ENCODE results near the gene SPNS3.

Gene SPNS3

DNA sequence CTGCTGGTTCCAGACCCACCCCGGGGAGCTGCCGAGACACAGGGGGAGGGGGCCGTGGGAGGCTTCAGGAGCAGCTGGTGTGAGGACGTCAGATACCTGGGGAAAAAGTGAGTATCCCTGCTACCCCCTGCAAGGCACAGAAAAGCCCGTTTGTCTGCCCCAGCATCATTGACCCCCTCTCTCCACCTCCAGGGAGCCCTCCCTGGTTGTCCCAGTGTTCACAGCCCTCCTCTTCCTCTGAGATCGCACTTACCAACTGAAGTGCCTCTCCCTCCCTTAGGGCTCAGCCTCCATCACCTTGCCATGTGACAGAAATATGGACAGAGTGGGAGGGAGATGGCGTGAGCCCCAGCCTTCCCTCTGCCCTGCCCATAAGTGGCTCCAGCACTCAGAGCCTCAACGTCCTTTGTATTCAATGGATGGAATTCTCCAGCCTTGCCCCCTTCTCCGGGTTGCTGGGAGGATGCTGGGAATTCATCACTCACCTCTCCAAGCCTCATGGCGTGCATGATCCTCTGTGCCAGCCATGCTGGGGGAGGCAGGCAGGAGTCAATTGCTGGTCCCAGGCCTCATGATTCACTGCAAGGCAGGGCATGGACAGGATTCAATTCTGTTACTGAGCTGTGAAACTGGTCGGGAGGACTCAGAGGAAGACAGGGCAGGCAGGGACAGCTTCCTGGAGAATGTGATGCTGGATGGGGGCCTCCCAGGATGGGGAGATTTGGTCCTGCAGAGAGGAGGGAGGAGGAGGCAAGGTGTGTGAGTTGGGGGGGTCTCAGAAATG is 14.6 kb downstream of the SPNS3 start:
- Histone ChIP-seq H3K4me1 (ENCODE audit: control insufficient read depth, insufficient read depth, low read length) (no peaks in the 10 kb centered on the region), H3K4me2 (ENCODE audit: low read length) (no peak overlapping the region), H3K9ac (ENCODE audit: low read depth, low read length) (no peak overlapping the region), H3K27me3 (ENCODE audit: control insufficient read depth, insufficient read depth, low read length) (peaks cover 24% of the 10 kb centered on the region), H3K36me3 (ENCODE audit: insufficient read depth, low read length) (no peaks in the 10 kb centered on the region), H3K4me3 (ENCODE audit: low read length) (no peak overlapping the region), H3K9me3 (replicated peaks; ENCODE audit: low read length) (no peaks in the 10 kb centered on the region)

- no peak overlapping the region for H3K4me2 ChIP-seq (ENCODE audit: low read length)
- no peaks in the 10 kb centered on the region for H3K36me3 ChIP-seq (ENCODE audit: insufficient read depth, low read length)
- no peaks in the 10 kb centered on the region for H3K4me1 ChIP-seq (ENCODE audit: control insufficient read depth, insufficient read depth, low read length)
- H3K9me3 ChIP-seq (replicated peaks; ENCODE audit: low read length) = no peaks in the 10 kb centered on the region
- peaks cover 24% of the 10 kb centered on the region for H3K27me3 ChIP-seq (ENCODE audit: control insufficient read depth, insufficient read depth, low read length)
- no peak overlapping the region for H3K9ac ChIP-seq (ENCODE audit: low read depth, low read length)
- no peak overlapping the region for H3K4me3 ChIP-seq (ENCODE audit: low read length)
Observed at GRCh38 chr17:4449736-4450135, 16.0 kb downstream of the SPNS3 start.

GRCh38 chr17:4450710-4451316 is 17.1 kb downstream of the SPNS3 start:
- no peaks in the 10 kb centered on the region for H3K9me3 ChIP-seq (replicated peaks; ENCODE audit: low read length)
- H3K4me3 ChIP-seq (ENCODE audit: low read length) = no peak overlapping the region
- H3K27me3 ChIP-seq (ENCODE audit: control insufficient read depth, insufficient read depth, low read length) = peaks cover 31% of the 10 kb centered on the region
- no peak overlapping the region for H3K9ac ChIP-seq (ENCODE audit: low read depth, low read length)
- no peaks in the 10 kb centered on the region for H3K4me1 ChIP-seq (ENCODE audit: control insufficient read depth, insufficient read depth, low read length)
- no peak overlapping the region for H3K4me2 ChIP-seq (ENCODE audit: low read length)
- no peaks in the 10 kb centered on the region for H3K36me3 ChIP-seq (ENCODE audit: insufficient read depth, low read length)

GRCh38 chr17:4453812-4454591 is 20.3 kb downstream of the SPNS3 start:
- Histone ChIP-seq H3K9me3 (replicated peaks; ENCODE audit: low read length) (no peaks in the 10 kb centered on the region), H3K9ac (ENCODE audit: low read depth, low read length) (no peak overlapping the region), H3K4me2 (ENCODE audit: low read length) (no peak overlapping the region), H3K4me1 (ENCODE audit: control insufficient read depth, insufficient read depth, low read length) (no peaks in the 10 kb centered on the region), H3K27me3 (ENCODE audit: control insufficient read depth, insufficient read depth, low read length) (peaks cover 40% of the 10 kb centered on the region), H3K4me3 (ENCODE audit: low read length) (no peak overlapping the region), H3K36me3 (ENCODE audit: insufficient read depth, low read length) (no peaks in the 10 kb centered on the region)

- Histone ChIP-seq H3K9ac (ENCODE audit: low read depth, low read length) (no peak overlapping the region), H3K36me3 (ENCODE audit: insufficient read depth, low read length) (no peaks in the 10 kb centered on the region), H3K4me3 (ENCODE audit: low read length) (no peak overlapping the region)
Observed at GRCh38 chr17:4460661-4461060, 26.9 kb downstream of the SPNS3 start.

GRCh38 chr17:4463818-4464476 is 30.2 kb downstream of the SPNS3 start:
- no peak overlapping the region for H3K4me2 ChIP-seq (ENCODE audit: low read length)
- no peaks in the 10 kb centered on the region for H3K36me3 ChIP-seq (ENCODE audit: insufficient read depth, low read length)
- peaks cover 22% of the 10 kb centered on the region for H3K27me3 ChIP-seq (ENCODE audit: control insufficient read depth, insufficient read depth, low read length)
- no peak overlapping the region for H3K4me3 ChIP-seq (ENCODE audit: low read length)
- H3K4me1 ChIP-seq (ENCODE audit: control insufficient read depth, insufficient read depth, low read length) = no peaks in the 10 kb centered on the region
- no peak overlapping the region for H3K9ac ChIP-seq (ENCODE audit: low read depth, low read length)
- H3K9me3 ChIP-seq (replicated peaks; ENCODE audit: low read length) = peaks cover 5% of the 10 kb centered on the region

More at GRCh38 chr17:4460661-4461060, 26.9 kb downstream of the SPNS3 start:
- peaks cover 5% of the 10 kb centered on the region for H3K9me3 ChIP-seq (replicated peaks; ENCODE audit: low read length)
- peaks cover 23% of the 10 kb centered on the region for H3K27me3 ChIP-seq (ENCODE audit: control insufficient read depth, insufficient read depth, low read length)
- H3K4me1 ChIP-seq (ENCODE audit: control insufficient read depth, insufficient read depth, low read length) = no peaks in the 10 kb centered on the region
- no peak overlapping the region for H3K4me2 ChIP-seq (ENCODE audit: low read length)

- Histone ChIP-seq H3K4me1 (ENCODE audit: control insufficient read depth, insufficient read depth, low read length) (no peaks in the 10 kb centered on the region), H3K9ac (ENCODE audit: low read depth, low read length) (no peak overlapping the region), H3K4me3 (ENCODE audit: low read length) (no peak overlapping the region), H3K9me3 (replicated peaks; ENCODE audit: low read length) (no peaks in the 10 kb centered on the region), H3K4me2 (ENCODE audit: low read length) (no peak overlapping the region), H3K36me3 (ENCODE audit: insufficient read depth, low read length) (no peaks in the 10 kb centered on the region), H3K27me3 (ENCODE audit: control insufficient read depth, insufficient read depth, low read length) (peaks cover 20% of the 10 kb centered on the region)
Observed at GRCh38 chr17:4465786-4466185, 32.0 kb downstream of the SPNS3 start.

DNA sequence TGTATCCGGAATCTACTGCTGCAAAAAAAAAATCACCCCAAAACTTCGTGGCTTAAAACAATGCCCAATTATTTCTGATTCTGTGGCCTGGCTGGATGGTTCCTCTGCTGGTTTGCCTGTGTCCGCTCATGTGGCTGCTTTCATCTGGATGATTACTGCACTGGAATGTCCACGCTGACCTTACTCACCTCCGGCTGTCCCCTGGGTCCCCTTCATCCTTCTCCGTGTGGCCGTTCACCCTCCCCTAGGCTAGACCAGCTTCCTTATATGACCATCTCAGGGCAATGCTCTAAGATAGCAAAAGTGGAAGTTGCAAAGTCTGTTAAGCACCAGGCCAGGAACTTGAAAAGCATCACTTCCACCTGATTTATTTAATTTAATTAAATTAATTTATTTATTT is 33.5 kb downstream of the SPNS3 start:
- no peak overlapping the region for H3K4me3 ChIP-seq (ENCODE audit: low read length)
- no peaks in the 10 kb centered on the region for H3K4me1 ChIP-seq (ENCODE audit: control insufficient read depth, insufficient read depth, low read length)

DNA sequence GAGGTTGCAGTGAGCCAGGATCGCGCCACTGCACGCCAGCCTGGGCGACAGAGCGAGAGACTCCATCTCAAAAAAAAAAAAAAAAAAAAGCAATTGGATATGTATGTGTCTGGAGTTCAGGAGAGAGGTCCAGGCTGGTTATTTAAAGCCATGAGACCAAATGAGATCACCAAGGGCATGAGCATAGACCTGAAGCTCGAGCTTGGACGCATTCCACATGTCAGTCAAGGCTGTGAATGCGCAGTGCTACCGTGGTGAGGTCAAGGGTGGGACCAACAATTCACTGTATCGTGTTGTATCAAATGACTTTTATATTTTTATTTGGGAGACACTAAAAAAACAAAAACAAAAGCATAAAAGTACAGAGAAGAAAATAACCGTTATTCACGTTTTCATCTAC is 35.8 kb downstream of the SPNS3 start:
- Histone ChIP-seq H3K9me3 (replicated peaks; ENCODE audit: low read length) (no peaks in the 10 kb centered on the region), H3K27me3 (ENCODE audit: control insufficient read depth, insufficient read depth, low read length) (peaks cover 34% of the 10 kb centered on the region), H3K9ac (ENCODE audit: low read depth, low read length) (no peak overlapping the region), H3K36me3 (ENCODE audit: insufficient read depth, low read length) (no peaks in the 10 kb centered on the region), H3K4me1 (ENCODE audit: control insufficient read depth, insufficient read depth, low read length) (no peaks in the 10 kb centered on the region), H3K4me3 (ENCODE audit: low read length) (no peak overlapping the region), H3K4me2 (ENCODE audit: low read length) (no peak overlapping the region)

More for the DNA sequence above, 33.5 kb downstream of the SPNS3 start:
- H3K36me3 ChIP-seq (ENCODE audit: insufficient read depth, low read length) = no peaks in the 10 kb centered on the region
- no peak overlapping the region for H3K4me2 ChIP-seq (ENCODE audit: low read length)
- H3K9me3 ChIP-seq (replicated peaks; ENCODE audit: low read length) = no peaks in the 10 kb centered on the region
- peaks cover 23% of the 10 kb centered on the region for H3K27me3 ChIP-seq (ENCODE audit: control insufficient read depth, insufficient read depth, low read length)
- H3K9ac ChIP-seq (ENCODE audit: low read depth, low read length) = no peak overlapping the region

DNA sequence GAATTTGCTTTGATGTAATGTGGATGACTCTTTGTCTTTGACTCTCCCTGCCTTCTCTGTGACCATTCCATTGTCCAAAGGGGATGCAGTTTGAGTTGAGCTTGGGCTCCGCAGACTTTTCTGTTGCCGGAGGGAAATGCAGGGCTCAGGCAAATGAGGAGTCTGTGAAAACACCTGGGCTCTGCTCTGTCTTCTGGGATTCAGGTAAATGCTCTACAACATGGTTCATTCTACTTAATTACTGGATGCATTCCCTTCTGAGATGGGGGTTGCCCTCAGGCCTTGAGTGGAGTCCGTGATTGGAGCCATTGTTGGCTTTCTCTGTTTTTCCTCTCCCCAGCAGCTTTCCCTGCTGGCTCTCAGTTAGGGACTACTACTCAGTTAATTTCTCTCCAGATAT is 38.5 kb downstream of the SPNS3 start:
- H3K4me2 ChIP-seq (ENCODE audit: low read length) = no peak overlapping the region
- H3K9ac ChIP-seq (ENCODE audit: low read depth, low read length) = no peak overlapping the region
- H3K4me1 ChIP-seq (ENCODE audit: control insufficient read depth, insufficient read depth, low read length) = no peaks in the 10 kb centered on the region
- no peaks in the 10 kb centered on the region for H3K36me3 ChIP-seq (ENCODE audit: insufficient read depth, low read length)
- no peak overlapping the region for H3K4me3 ChIP-seq (ENCODE audit: low read length)
- peaks cover 39% of the 10 kb centered on the region for H3K27me3 ChIP-seq (ENCODE audit: control insufficient read depth, insufficient read depth, low read length)
- H3K9me3 ChIP-seq (replicated peaks; ENCODE audit: low read length) = no peaks in the 10 kb centered on the region

- peaks cover 39% of the 10 kb centered on the region for H3K27me3 ChIP-seq (ENCODE audit: control insufficient read depth, insufficient read depth, low read length)
- H3K9me3 ChIP-seq (replicated peaks; ENCODE audit: low read length) = no peaks in the 10 kb centered on the region
- H3K9ac ChIP-seq (ENCODE audit: low read depth, low read length) = no peak overlapping the region
- H3K36me3 ChIP-seq (ENCODE audit: insufficient read depth, low read length) = no peaks in the 10 kb centered on the region
- H3K4me2 ChIP-seq (ENCODE audit: low read length) = no peak overlapping the region
- H3K4me3 ChIP-seq (ENCODE audit: low read length) = no peak overlapping the region
- no peaks in the 10 kb centered on the region for H3K4me1 ChIP-seq (ENCODE audit: control insufficient read depth, insufficient read depth, low read length)
Observed at GRCh38 chr17:4474093-4474492, 40.4 kb downstream of the SPNS3 start.
